Upper lobe of left lung (tissue), 4 donors: ENCODE data around the gene MTFR1L.

Experiments used
- CTCF ChIP-seq, 6 experiments: fragments of 450-650 bp in 4 of 6; fragments of 200-600 bp in 2 of 6; sonication (generic) in 2 of 6; IDR thresholded peaks; one replicate each; pipeline ENCODE4 v1.5.1; 2016 to 2019; ENCODE audit warnings: antibody characterized with exemption in 6 of 6
- POLR2AphosphoS5 ChIP-seq, 2 donors: sonication (generic); formaldehyde crosslinking; IDR thresholded peaks; one replicate each; pipeline ENCODE4 v1.5.1; 2017; ENCODE audit warnings: antibody characterized with exemption in 2 of 2

- TF ChIP-seq CTCF (IDR thresholded peaks at IDR 0.05): no peak
- TF ChIP-seq POLR2AphosphoS5 (IDR thresholded peaks at IDR 0.05): no peak
These were observed 49.1 kb upstream of the MTFR1L start for GRCh38 chr1:25770541-25771220.
